Heart left ventricle (tissue), 16 donors: ENCODE results near the gene GCNT2. TPM values are rescaled to one million over a fixed set of nuclear protein-coding genes. Genes with fewer than 3 reads are reported as not detected.

Experiments used
- ATAC-seq, 4 donors: fragments of 200-7000 bp; cut with Tn5 transposase; one replicate each; pipeline ENCODE4 v1.9.1; 2020 to 2022; ENCODE audit warnings: moderate library complexity in 4 of 4, mild to moderate bottlenecking in 3 of 4, moderate number of reproducible peaks in 1 of 4
- DNase-seq, 5 donors: peaks; one replicate each; pipeline ENCODE4 v3.0.0-alpha.2; 2020
- H3K27ac ChIP-seq, 12 donors: fragments of 200-600 bp; sonication (generic) in 4 of 12; one replicate each; pipeline versions ENCODE4 v1.5.0 to v1.8.0; 2016 to 2022; ENCODE audit warnings: mild to moderate bottlenecking in 2 of 12
- H3K27me3 ChIP-seq, 9 donors: fragments of 200-600 bp; sonication (generic) in 2 of 9; one replicate each; pipeline versions ENCODE4 v1.5.1 to v1.8.0; 2016 to 2022; ENCODE audit warnings: mild to moderate bottlenecking in 3 of 9
- H3K36me3 ChIP-seq, 9 donors: fragments of 200-600 bp; sonication (generic) in 2 of 9; one replicate each; pipeline versions ENCODE4 v1.5.0 to v1.8.0; 2018 to 2022; ENCODE audit warnings: mild to moderate bottlenecking in 2 of 9
- H3K4me1 ChIP-seq, 12 donors: fragments of 200-600 bp; sonication (generic) in 4 of 12; one replicate each; pipeline versions ENCODE4 v1.5.0 to v1.8.0; 2016 to 2022; ENCODE audit warnings: mild to moderate bottlenecking in 3 of 12
- H3K4me3 ChIP-seq, 12 donors: fragments of 200-600 bp; sonication (generic) in 4 of 12; one replicate each; pipeline versions ENCODE4 v1.5.0 to v1.8.0; 2017 to 2022; ENCODE audit warnings: mild to moderate bottlenecking in 9 of 12, moderate library complexity in 4 of 12
- H3K9me3 ChIP-seq, 12 donors: fragments of 200-600 bp; sonication (generic) in 4 of 12; one replicate each; pipeline versions ENCODE4 v1.5.0 to v1.8.0; 2016 to 2022; ENCODE audit warnings: mild to moderate bottlenecking in 1 of 12
- POLR2A ChIP-seq, 2 donors: fragments of 450-650 bp; IDR thresholded peaks; one replicate each; pipeline ENCODE4 v1.6.1; 2017; ENCODE audit warnings: antibody characterized with exemption in 2 of 2, mild to moderate bottlenecking in 2 of 2, moderate library complexity in 2 of 2
- WGBS, 4 donors: extraction: QIAGEN DNeasy Blood & Tissue Kit in 2 of 4; methylation state at CpG; one replicate each; pipeline versions ENCODE4 v1.1.5 to v1.1.7; 2013 to 2018; 5-methylcytosine and 5-hydroxymethylcytosine counted together
- intact Hi-C, 10 donors: fragments of 100-400 bp; cut with DNase I; formaldehyde crosslinking; loops; one replicate each; pipeline versions ENCODE4 v1.11.1 to v1.14.2; 2022
- long read RNA-seq, 3 donors: library from polyadenylated mRNA; unstranded; transcript quantifications; one replicate each; pipeline ENCODE4 v2.0.0, GENCODE V29; 2020 to 2021
- polyA plus RNA-seq, 2 donors: library from polyadenylated mRNA; stranded (reverse); fragments of 200-250 nt; gene quantifications; one replicate each; pipeline ENCODE4 v1.2.3, GENCODE V29; 2013
- total RNA-seq, 9 donors: library from RNA; depleted of rRNA in 2 of 9; stranded (reverse); fragments of >200 nt in 2 of 9; fragmentation: NEBNext Ultra II Directional in 3 of 9; extraction: Animal tissue kit (Norgen Biotek cat#: 25700) in 3 of 9; gene quantifications; one replicate each; pipeline versions ENCODE4 v1.1.0 to v1.2.4, GENCODE V29; 2016 to 2023
- TF ChIP-seq, protein P1 (sequence below), 12 donors: fragments of 200-600 bp; sonication (generic) in 4 of 12; IDR thresholded peaks; one replicate each; pipeline versions ENCODE4 v1.5.0 to v1.8.0; 2018 to 2022; ENCODE audit warnings: antibody characterized with exemption in 12 of 12, mild to moderate bottlenecking in 5 of 12
- donor health status: ischemic (EF 13 %, LVEDD 7.1; RV severe dilation, severe dysfunction).
- donor health status: healthy with polysubstance abuse.
- donor health status: DM: no; HTN: yes; CAD: no.
- donor health status: DM: no; HTN: no; CAD: no.
- donor health status: ischemic (EF 25% LVEDD 6.9; RV normal size, moderate dysfunction).
- donor health status: ischemic (EF 25% LVEDD 5.7; RV mildly dilated, moderate dysfunction).
- donor health status: healthy.
- donor health status: DM: yes; HTN: yes; CAD: no.
- donor health status: ischemic (EF 35%, LVEDD 5.7; RV mildly dilated, moderate dysfunction).
- donor health status: nonischemic (EF 11% LVEDD 7.7; RV severe dilation, severe dysfunction).
- donor health status: DM: yes; HTN: yes; CAD: no.
- donor health status: PGD.
- donor health status: ischemic (EF 29% LVEDD 5.4; RV normal size, mild dysfunction).
- donor health status: nonischemic (EF 23%, LVEDD 6.1; RV moderate dilation, normal function).

Gene GCNT2
- total RNA-seq (10 to 100 TPM; 29.2 to 68.8 (median 43.1) TPM), polyA plus RNA-seq (10 to 100 TPM; 15.1 to 16.3 TPM)
- long read RNA-seq, donor 1, full-length matches to known transcripts: 20 of 32 reads
- long read RNA-seq, donor 1, partial matches to known transcripts: 7 of 32 reads
- long read RNA-seq, donor 1, other reads (novel, unspliced or antisense): 5 of 32 reads
- long read RNA-seq, donor 2, full-length matches to known transcripts: 34 of 56 reads
- long read RNA-seq, donor 2, partial matches to known transcripts: 7 of 56 reads
- long read RNA-seq, donor 2, other reads (novel, unspliced or antisense): 15 of 56 reads
- long read RNA-seq, donor 3, full-length matches to known transcripts: 16 of 30 reads
- long read RNA-seq, donor 3, partial matches to known transcripts: 7 of 30 reads
- long read RNA-seq, donor 3, other reads (novel, unspliced or antisense): 7 of 30 reads

DNA sequence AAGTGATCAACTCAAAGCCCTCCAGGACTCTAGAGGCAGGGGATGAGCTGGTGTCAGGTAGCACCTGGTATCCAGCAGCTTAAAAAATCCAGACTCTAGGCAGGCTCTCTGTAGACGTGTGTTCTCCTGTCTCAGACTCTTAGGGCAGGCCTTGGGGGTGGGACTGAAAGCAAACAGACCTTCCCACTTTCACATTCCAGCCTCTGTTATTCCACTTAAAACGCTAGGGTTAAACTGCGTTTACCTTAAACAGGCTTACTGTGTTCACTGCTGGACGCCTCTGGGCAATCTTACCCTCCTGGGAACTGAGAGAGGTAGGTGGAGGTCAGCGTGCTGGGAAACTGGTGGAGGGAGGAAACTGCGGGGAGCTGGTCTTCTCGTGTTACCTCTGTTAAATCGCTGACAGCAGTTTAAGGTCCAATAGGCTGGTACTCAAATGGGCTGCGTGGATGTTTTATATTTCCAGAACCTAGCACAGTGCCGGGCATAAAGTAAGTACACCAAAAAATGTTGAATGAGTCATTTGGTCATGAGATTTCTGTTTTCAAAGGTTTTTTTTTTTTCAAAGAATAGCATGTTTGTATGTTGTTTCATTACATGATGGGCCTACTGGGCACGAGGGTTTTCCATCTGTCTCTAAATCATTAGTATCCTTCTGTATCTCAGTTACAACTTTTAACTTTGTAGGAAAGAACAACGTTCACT, at the start of gene GCNT2:
GCNT2 (plus strand) TSS at position 248 of the 705 bp plus-strand sequence. CDS start 7,561 bp downstream, outside the sequence.
- peak; percentile 58 to 81 (median 76) for ATAC-seq
- Histone ChIP-seq H3K36me3 (no peaks in the 10 kb centered on the region), H3K4me3 (peak within 1 kb of the TSS; percentile 2 to 53 (median 38)), H3K9me3 (no peaks in the 10 kb centered on the region), H3K27me3 (no peaks in the 10 kb centered on the region), H3K27ac (peak within 1 kb of the TSS; percentile 6 to 85 (median 76)), H3K4me1 (peaks cover 0 to 34% (median 7%) of the 10 kb centered on the region in 12 donors)
- 10 to 14% (median 12%) methylated on average over 12 of the region's 12 CpGs for WGBS, 4 donors
- intact Hi-C loops: loop anchor here in 6 of 10 donors (5.0 to 10.0 kb wide), 5 partner anchors 36 to 94 kb away; no protein-coding TSS in a partner anchor
- peak in 2 of 5 donors; percentile 15 to 43 for DNase-seq
- TF ChIP-seq, protein P1, sequence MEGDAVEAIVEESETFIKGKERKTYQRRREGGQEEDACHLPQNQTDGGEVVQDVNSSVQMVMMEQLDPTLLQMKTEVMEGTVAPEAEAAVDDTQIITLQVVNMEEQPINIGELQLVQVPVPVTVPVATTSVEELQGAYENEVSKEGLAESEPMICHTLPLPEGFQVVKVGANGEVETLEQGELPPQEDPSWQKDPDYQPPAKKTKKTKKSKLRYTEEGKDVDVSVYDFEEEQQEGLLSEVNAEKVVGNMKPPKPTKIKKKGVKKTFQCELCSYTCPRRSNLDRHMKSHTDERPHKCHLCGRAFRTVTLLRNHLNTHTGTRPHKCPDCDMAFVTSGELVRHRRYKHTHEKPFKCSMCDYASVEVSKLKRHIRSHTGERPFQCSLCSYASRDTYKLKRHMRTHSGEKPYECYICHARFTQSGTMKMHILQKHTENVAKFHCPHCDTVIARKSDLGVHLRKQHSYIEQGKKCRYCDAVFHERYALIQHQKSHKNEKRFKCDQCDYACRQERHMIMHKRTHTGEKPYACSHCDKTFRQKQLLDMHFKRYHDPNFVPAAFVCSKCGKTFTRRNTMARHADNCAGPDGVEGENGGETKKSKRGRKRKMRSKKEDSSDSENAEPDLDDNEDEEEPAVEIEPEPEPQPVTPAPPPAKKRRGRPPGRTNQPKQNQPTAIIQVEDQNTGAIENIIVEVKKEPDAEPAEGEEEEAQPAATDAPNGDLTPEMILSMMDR (IDR thresholded peaks at IDR 0.05): no peak
- TF ChIP-seq POLR2A (IDR thresholded peaks at IDR 0.05): no peak

DNA sequence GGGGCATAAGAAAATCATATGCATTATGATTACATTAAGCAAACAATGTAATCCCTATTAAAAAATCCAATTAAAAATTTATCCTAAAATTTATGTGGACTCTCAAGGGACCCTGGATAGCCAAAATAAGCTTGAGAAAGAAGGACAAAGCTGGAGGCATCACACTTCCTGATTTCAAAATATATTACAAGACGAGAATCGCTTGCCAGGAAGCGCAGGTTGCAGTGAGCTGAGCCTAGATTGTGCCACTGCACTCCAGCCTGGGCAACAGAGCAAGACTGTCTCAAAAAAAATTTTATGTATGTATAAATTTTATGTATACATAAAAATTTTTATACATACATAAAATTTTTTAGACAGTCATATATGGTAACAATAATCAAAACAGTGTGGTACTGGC, 48.5 kb upstream of the GCNT2 start:
- intact Hi-C loops: loop anchor here in 2 of 10 donors (10.0 kb wide), 1 partner anchor 592 kb away; no protein-coding TSS in a partner anchor
- H3K27ac ChIP-seq: no peak overlapping the region
- DNase-seq (no peak), ATAC-seq (no peak)
- H3K27me3 ChIP-seq: peaks cover 0 to 7% (median 0%) of the 10 kb centered on the region in 9 donors
- TF ChIP-seq, protein P1 (IDR thresholded peaks at IDR 0.05): no peak
- no peak for TF ChIP-seq POLR2A (IDR thresholded peaks at IDR 0.05)
- no peaks in the 10 kb centered on the region for H3K36me3 ChIP-seq
- no peaks in the 10 kb centered on the region for H3K4me1 ChIP-seq
- H3K9me3 ChIP-seq: peaks cover 0 to 6% (median 0%) of the 10 kb centered on the region in 12 donors
- 72 to 78% (median 74%) methylated on average over 3 of the region's 3 CpGs for WGBS, 4 donors
- H3K4me3 ChIP-seq: no peak overlapping the region

DNA sequence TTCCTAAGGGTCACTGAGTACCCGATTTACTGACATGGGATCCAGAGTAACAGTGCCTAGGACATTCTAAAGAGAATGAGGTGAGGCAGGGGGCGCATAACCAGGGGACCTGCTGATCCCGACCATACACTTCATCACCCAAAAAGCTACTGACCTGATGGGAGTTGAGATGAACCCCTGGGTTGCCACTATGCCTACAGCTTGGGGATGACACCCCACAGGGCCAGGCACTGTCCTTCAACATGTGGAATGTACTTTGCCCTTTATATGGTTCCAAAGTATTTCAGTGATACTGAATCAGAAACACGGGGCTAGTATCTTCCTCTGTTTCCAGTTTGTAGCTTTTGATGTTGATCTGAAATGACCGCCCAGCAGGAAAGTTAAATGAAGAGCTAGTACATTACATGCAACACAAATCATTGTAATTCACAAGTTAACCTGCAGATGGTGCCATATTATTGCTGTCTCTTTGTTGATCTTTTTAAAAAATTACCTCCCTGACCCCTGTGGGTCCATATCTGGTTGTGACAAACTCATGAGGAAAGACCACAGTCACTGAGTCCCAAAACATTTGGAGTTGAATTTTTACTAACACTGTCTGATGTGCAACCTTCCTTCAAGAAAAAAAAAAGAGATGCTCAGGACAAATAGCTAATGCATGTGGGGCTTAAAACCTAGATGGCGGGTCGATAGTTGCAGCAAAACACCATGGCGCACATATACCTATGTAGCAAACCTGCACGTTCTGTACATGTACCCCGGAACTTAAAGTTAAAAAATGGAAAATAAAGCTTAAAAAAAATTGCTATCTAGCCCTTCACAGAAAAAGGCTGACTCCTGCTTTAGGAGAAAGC, 42.7 kb upstream of the GCNT2 start:
- intact Hi-C loops: loop anchor here (2.0 to 10.0 kb wide), 4 partner anchors 322 to 589 kb away; no protein-coding TSS in a partner anchor
- no peaks in the 10 kb centered on the region for H3K27me3 ChIP-seq
- 54 to 61% (median 57%) methylated on average over 10 of the region's 10 CpGs for WGBS, 4 donors
- no peak overlapping the region for H3K27ac ChIP-seq
- ATAC-seq: no peak
- peaks cover 0 to 4% (median 0%) of the 10 kb centered on the region in 12 donors for H3K9me3 ChIP-seq
- H3K4me1 ChIP-seq: no peaks in the 10 kb centered on the region
- TF ChIP-seq POLR2A (IDR thresholded peaks at IDR 0.05): no peak
- TF ChIP-seq, protein P1 (IDR thresholded peaks at IDR 0.05): peak; percentile 41 to 62 (median 58)
- H3K36me3 ChIP-seq: no peaks in the 10 kb centered on the region
- no peak for DNase-seq
- H3K4me3 ChIP-seq: no peak overlapping the region
